Mesothelial cell of epicardium (in vitro differentiated cells): ENCODE results near the gene BTBD10. TPM values are rescaled to one million over a fixed set of nuclear protein-coding genes. Genes with fewer than 3 reads are reported as not detected.

Source experiments
- DNase-seq, 2 experiments: peaks; one replicate each; pipeline ENCODE4 v3.0.0; 2021; ENCODE audit warnings: low spot score in 2 of 2; ENCODE audit not compliant: unreplicated experiment in 2 of 2
- H3K27ac Mint-ChIP-seq: 2 replicates; pipeline ENCODE4 v1.8.0; 2021; ENCODE audit warnings: mixed read lengths
- H3K27me3 Mint-ChIP-seq: 2 replicates; pipeline ENCODE4 v1.8.0; 2021; ENCODE audit warnings: low read depth, mixed read lengths
- H3K36me3 Mint-ChIP-seq: 2 replicates; pipeline ENCODE4 v1.8.0; 2021; ENCODE audit warnings: mixed read lengths
- H3K4me1 Mint-ChIP-seq: 2 replicates; pipeline ENCODE4 v1.8.0; 2021; ENCODE audit warnings: mixed read lengths
- H3K4me3 Mint-ChIP-seq: 2 replicates; pipeline ENCODE4 v1.8.0; 2021; ENCODE audit warnings: mild to moderate bottlenecking, moderate library complexity, mixed read lengths
- H3K9me3 Mint-ChIP-seq: 2 replicates; pipeline ENCODE4 v1.8.0; 2021; ENCODE audit warnings: mixed read lengths
- total RNA-seq: library from RNA; stranded (reverse); gene quantifications from 3 replicates; pipeline ENCODE4 v1.2.1, GENCODE V29; 2021
- TF ChIP-seq, protein P1 (sequence below): fragments of 200-600 bp; sonication (generic); IDR thresholded peaks from one replicate; pipeline ENCODE4 v1.5.0; 2021; ENCODE audit warnings: antibody characterized with exemption; ENCODE audit not compliant: unreplicated experiment

BTBD10 gene
- total RNA-seq, 1 donor from 2014 or later, result 22.6 TPM

DNA sequence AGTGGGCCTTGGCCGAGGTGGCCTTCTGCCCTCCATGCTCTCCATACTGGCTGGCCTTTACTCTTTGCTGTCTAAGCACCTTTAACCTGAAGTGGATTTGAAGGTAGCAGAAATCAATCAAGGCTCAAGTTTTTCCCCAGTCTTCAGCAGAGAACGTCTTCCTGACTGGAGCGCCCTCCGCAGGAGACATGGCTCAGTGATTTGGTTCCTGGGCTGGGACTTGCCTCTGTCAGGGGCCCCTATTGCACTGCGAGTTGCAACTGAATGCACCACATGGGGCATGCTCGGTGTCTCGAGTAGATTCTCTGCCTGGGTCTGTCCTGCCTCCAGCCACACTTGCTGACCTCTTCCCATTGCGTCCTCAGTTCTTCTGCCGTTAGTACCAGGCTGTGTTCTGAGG lies 105.8 kb downstream of the BTBD10 start:
- Mint-ChIP-seq H3K4me1 (no peaks in the 10 kb centered on the region), H3K9me3 (no peaks in the 10 kb centered on the region), H3K36me3 (no peaks in the 10 kb centered on the region), H3K4me3 (no peak overlapping the region), H3K27me3 (no peaks in the 10 kb centered on the region), H3K27ac (no peak overlapping the region)
- TF ChIP-seq, protein P1, sequence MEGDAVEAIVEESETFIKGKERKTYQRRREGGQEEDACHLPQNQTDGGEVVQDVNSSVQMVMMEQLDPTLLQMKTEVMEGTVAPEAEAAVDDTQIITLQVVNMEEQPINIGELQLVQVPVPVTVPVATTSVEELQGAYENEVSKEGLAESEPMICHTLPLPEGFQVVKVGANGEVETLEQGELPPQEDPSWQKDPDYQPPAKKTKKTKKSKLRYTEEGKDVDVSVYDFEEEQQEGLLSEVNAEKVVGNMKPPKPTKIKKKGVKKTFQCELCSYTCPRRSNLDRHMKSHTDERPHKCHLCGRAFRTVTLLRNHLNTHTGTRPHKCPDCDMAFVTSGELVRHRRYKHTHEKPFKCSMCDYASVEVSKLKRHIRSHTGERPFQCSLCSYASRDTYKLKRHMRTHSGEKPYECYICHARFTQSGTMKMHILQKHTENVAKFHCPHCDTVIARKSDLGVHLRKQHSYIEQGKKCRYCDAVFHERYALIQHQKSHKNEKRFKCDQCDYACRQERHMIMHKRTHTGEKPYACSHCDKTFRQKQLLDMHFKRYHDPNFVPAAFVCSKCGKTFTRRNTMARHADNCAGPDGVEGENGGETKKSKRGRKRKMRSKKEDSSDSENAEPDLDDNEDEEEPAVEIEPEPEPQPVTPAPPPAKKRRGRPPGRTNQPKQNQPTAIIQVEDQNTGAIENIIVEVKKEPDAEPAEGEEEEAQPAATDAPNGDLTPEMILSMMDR, result no peak
- DNase-seq, result no peak

DNA sequence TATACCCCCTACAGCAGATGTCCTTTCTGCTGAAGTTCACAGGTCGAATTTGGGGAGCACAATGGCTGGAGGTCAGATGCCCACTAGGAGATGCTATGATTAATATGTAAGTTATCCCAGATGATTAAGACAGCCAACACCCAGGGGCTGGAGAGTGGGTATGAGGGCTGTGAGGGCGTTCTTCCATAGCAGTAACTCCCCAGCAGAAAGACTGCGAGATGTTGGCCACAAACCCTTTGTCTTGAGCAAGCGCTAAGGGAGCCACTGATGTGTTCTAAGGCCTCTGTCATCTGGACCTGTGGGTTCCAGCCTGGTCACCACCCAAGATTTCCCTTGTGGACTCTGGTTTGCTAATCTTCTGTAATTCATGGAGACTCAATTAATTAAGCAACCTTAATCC lies 107.8 kb downstream of the BTBD10 start:
- Mint-ChIP-seq H3K4me1 (no peaks in the 10 kb centered on the region), H3K36me3 (no peaks in the 10 kb centered on the region), H3K4me3 (no peak overlapping the region), H3K27ac (no peak overlapping the region), H3K27me3 (no peaks in the 10 kb centered on the region), H3K9me3 (no peaks in the 10 kb centered on the region)
- TF ChIP-seq, protein P1, result no peak
- DNase-seq, result no peak

DNA sequence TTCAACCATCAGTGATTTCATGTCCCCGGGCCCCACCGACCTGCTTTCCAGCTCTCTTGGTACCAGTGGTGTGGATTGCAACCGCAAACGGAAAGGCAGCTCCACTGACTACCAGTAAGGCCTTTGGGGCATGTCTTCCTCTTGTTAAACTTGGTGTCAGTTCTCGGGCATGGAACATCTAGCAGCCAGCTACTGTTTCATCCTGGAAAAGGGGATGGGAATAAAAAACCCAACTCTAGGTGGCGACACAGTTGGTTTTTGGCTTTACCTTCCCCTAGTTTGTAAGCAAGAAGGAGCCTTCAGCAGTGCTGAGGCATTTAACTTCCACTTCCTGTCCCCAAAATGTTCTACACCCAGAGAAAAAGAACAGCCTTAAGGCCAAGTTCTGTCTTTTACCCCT lies 108.7 kb downstream of the BTBD10 start:
- no peak for DNase-seq
- Mint-ChIP-seq H3K36me3 (no peaks in the 10 kb centered on the region), H3K4me3 (no peak overlapping the region), H3K27ac (no peak overlapping the region), H3K9me3 (no peaks in the 10 kb centered on the region), H3K27me3 (no peaks in the 10 kb centered on the region), H3K4me1 (no peaks in the 10 kb centered on the region)
- TF ChIP-seq, protein P1, result no peak

DNA sequence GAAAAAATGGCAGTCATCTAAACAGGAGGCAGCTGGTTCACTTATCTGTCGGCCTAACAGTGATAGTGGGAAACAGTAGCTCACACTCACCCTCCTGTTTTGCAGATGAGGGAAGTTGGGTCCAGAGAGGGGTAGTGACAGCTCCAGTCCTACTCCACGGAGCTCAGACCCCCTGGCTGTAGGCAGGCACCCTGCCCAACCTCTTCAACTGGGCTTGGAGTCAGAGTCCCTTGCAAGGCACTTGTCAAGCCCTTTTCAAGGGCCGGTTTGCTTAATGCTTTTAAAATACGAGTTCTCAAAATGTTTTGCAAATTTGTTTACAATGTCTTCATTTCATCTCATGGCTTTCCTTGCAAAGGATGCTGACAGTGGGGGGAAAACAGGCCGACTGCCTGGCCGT lies 110.3 kb downstream of the BTBD10 start:
- H3K27ac Mint-ChIP-seq, result no peak overlapping the region

DNA sequence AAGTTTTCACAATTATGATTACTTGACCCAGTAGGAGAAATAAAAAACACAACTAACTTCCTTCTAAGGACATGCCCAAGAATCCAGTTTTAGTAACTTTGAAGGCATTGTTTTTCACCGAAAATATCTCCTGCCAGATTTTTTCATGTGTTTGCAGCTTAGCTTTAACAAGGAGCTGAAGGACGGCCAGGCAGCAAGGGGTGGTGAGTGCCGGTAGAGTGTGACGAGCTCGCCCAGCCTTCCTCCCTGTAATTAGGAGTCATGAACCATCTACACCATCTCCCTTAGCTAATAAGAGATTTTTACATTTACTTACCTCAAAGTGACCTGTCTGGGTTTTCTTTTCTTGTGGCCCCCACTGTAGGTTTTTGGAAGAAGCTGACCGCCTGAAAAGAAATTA lies 113.4 kb downstream of the BTBD10 start:
- Mint-ChIP-seq H3K4me3 (no peak overlapping the region), H3K9me3 (no peaks in the 10 kb centered on the region), H3K27ac (no peak overlapping the region), H3K36me3 (no peaks in the 10 kb centered on the region), H3K4me1 (peaks cover 4% of the 10 kb centered on the region), H3K27me3 (no peaks in the 10 kb centered on the region)
- no peak for DNase-seq
- TF ChIP-seq, protein P1, result no peak

More for the DNA sequence above, 110.3 kb downstream of the BTBD10 start:
- Mint-ChIP-seq H3K27me3 (no peaks in the 10 kb centered on the region), H3K36me3 (no peaks in the 10 kb centered on the region), H3K4me1 (peaks cover 4% of the 10 kb centered on the region), H3K4me3 (no peak overlapping the region), H3K9me3 (no peaks in the 10 kb centered on the region)
- TF ChIP-seq, protein P1, result no peak
- DNase-seq, result no peak

DNA sequence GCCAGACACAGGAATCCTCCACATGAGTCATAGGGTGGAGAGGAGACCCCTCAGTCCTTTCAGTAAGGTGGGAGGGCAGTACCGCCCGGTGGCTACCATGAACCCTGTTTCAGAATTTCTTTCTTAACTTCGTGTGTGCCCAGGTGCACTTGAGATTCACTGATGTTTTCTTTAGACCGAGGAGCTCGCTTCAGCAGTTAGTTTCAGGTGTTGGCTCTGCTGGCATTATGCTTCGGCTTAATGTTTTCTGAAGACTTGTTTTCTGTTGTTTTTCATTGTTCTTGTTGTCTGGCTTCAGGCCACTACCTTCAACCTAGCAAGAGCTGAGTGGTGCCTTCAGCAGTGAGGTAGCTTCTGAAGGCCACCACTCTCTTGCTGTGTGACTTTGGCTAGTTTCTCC lies 114.0 kb downstream of the BTBD10 start:
- H3K4me3 Mint-ChIP-seq, result no peak overlapping the region
- TF ChIP-seq, protein P1, result no peak
- H3K27ac Mint-ChIP-seq, result no peak overlapping the region
- peaks cover 4% of the 10 kb centered on the region for H3K4me1 Mint-ChIP-seq
- H3K27me3 Mint-ChIP-seq, result no peaks in the 10 kb centered on the region
- H3K36me3 Mint-ChIP-seq, result no peaks in the 10 kb centered on the region
- DNase-seq, result no peak
- H3K9me3 Mint-ChIP-seq, result no peaks in the 10 kb centered on the region
